ENCODE results near the gene ZSCAN16.

- TF ChIP-seq, protein P1, sequence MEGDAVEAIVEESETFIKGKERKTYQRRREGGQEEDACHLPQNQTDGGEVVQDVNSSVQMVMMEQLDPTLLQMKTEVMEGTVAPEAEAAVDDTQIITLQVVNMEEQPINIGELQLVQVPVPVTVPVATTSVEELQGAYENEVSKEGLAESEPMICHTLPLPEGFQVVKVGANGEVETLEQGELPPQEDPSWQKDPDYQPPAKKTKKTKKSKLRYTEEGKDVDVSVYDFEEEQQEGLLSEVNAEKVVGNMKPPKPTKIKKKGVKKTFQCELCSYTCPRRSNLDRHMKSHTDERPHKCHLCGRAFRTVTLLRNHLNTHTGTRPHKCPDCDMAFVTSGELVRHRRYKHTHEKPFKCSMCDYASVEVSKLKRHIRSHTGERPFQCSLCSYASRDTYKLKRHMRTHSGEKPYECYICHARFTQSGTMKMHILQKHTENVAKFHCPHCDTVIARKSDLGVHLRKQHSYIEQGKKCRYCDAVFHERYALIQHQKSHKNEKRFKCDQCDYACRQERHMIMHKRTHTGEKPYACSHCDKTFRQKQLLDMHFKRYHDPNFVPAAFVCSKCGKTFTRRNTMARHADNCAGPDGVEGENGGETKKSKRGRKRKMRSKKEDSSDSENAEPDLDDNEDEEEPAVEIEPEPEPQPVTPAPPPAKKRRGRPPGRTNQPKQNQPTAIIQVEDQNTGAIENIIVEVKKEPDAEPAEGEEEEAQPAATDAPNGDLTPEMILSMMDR (conservative IDR thresholded peaks at IDR 0.05) = no peak
- TF ChIP-seq ZFX (IDR thresholded peaks at IDR 0.05) = no peak
These were observed 553 bp downstream of the ZSCAN16 start for GRCh38 chr6:28124971-28125353.
